Measurements from ENCODE around the gene KLHL22.

GRCh38 chr22:20472629-20473442 lies 22.8 kb downstream of the KLHL22 start:
- TF ChIP-seq CTCF (IDR thresholded peaks at IDR 0.05) (no peak), POLR2A (IDR thresholded peaks at IDR 0.05) (no peak)
